ENCODE results near the gene SLCO2B1. TPM values are rescaled to one million over a fixed set of nuclear protein-coding genes. Genes with fewer than 3 reads are reported as not detected.

Gene SLCO2B1
- total and polyA plus RNA-seq, 2 experiments from 2014 or later, result not detected

DNA sequence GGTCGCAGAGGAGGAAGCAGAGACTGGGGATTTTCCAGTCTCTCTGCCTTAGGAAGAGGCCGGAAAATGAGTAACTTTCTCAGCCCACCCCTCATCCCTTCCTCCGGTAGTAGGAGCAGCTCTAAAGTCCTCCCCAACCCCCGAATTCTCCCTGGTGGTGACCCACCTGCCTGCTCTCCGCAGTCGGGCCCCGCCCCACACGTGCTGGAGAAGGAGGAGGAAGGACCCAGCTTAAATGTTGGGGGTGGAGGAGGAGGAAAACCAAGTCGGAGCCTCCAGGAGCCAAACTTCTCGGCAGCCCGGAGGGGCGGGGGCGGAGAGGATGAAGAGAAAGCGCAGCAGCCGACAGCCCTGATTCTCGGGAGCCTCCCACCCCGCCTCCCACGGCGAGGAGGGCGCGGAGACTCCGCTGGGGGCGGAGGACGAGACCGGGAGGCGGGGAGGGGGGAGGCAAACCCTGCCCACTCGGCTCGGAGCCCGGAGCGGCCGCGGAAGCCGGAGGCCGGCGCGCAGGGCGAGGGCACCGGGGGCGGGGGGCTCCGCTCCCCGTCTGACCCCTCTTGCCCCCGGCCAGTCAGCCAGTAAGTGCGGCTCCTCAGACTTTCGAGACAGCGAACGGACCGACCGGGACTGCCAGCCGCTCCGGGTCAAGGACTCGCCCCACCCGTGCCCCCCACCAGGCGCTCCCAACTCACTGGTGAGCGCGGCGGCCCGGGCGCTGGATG lies 89.6 kb downstream of the SLCO2B1 start, which contains the start of gene TPBGL:
Gene TPBGL (plus strand): TSS at position 464 of the 725 bp plus-strand sequence. CDS start 276 bp downstream, outside the sequence.
- Histone ChIP-seq H3K9me2 (ENCODE audit: insufficient read depth) (0 out of 2 replicates have a peak, but pooled peaks cover 2% of the 10 kb centered on the region), H3K79me2 (replicated peaks; ENCODE audit: insufficient read depth) (no peaks in the 10 kb centered on the region), H3K4me3 (peak within 1 kb of the TSS; percentile 63), H3K27ac (ENCODE audit: low read depth) (no peak within 1 kb of the TSS), H3K4me2 (peak within 1 kb of the TSS; percentile 88), H4K20me1 (replicated peaks; ENCODE audit: insufficient read depth) (no peaks in the 10 kb centered on the region), H3F3A (replicated peaks; ENCODE audit: low read depth) (no peaks in the 10 kb centered on the region), H2AFZ (peak within 1 kb of the TSS; percentile 97), H3K36me3 (ENCODE audit: insufficient read depth) (no peaks in the 10 kb centered on the region), H3K4me1 (ENCODE audit: insufficient read depth) (peaks cover 19% of the 10 kb centered on the region), H3K27me3 (ENCODE audit: insufficient read depth) (peaks cover 59% of the 10 kb centered on the region)
- no peaks in the 10 kb centered on the region for H3K36me3 Mint-ChIP-seq (ENCODE audit: low read depth)
- peak; percentile 65 for DNase-seq (ENCODE audit: low spot score)
- H3K9me3 Mint-ChIP-seq, result no peaks in the 10 kb centered on the region
- no peak within 1 kb of the TSS for H3K27ac Mint-ChIP-seq
- H3K4me3 Mint-ChIP-seq, result peak within 1 kb of the TSS; percentile 77
- peaks cover 46% of the 10 kb centered on the region for H3K27me3 Mint-ChIP-seq (ENCODE audit: insufficient read depth, low read depth, poor library complexity)
- ATAC-seq, result peak; percentile 33
- H3K4me1 Mint-ChIP-seq, result peaks cover 42% of the 10 kb centered on the region
- no peak for TF ChIP-seq ZNF331 (CRISPR knock-in tag; IDR thresholded peaks at IDR 0.05; ENCODE audit: low read depth)
- no peak for TF ChIP-seq NANOG (IDR thresholded peaks at IDR 0.05; ENCODE audit: borderline replicate concordance)
- TF ChIP-seq, protein P1, sequence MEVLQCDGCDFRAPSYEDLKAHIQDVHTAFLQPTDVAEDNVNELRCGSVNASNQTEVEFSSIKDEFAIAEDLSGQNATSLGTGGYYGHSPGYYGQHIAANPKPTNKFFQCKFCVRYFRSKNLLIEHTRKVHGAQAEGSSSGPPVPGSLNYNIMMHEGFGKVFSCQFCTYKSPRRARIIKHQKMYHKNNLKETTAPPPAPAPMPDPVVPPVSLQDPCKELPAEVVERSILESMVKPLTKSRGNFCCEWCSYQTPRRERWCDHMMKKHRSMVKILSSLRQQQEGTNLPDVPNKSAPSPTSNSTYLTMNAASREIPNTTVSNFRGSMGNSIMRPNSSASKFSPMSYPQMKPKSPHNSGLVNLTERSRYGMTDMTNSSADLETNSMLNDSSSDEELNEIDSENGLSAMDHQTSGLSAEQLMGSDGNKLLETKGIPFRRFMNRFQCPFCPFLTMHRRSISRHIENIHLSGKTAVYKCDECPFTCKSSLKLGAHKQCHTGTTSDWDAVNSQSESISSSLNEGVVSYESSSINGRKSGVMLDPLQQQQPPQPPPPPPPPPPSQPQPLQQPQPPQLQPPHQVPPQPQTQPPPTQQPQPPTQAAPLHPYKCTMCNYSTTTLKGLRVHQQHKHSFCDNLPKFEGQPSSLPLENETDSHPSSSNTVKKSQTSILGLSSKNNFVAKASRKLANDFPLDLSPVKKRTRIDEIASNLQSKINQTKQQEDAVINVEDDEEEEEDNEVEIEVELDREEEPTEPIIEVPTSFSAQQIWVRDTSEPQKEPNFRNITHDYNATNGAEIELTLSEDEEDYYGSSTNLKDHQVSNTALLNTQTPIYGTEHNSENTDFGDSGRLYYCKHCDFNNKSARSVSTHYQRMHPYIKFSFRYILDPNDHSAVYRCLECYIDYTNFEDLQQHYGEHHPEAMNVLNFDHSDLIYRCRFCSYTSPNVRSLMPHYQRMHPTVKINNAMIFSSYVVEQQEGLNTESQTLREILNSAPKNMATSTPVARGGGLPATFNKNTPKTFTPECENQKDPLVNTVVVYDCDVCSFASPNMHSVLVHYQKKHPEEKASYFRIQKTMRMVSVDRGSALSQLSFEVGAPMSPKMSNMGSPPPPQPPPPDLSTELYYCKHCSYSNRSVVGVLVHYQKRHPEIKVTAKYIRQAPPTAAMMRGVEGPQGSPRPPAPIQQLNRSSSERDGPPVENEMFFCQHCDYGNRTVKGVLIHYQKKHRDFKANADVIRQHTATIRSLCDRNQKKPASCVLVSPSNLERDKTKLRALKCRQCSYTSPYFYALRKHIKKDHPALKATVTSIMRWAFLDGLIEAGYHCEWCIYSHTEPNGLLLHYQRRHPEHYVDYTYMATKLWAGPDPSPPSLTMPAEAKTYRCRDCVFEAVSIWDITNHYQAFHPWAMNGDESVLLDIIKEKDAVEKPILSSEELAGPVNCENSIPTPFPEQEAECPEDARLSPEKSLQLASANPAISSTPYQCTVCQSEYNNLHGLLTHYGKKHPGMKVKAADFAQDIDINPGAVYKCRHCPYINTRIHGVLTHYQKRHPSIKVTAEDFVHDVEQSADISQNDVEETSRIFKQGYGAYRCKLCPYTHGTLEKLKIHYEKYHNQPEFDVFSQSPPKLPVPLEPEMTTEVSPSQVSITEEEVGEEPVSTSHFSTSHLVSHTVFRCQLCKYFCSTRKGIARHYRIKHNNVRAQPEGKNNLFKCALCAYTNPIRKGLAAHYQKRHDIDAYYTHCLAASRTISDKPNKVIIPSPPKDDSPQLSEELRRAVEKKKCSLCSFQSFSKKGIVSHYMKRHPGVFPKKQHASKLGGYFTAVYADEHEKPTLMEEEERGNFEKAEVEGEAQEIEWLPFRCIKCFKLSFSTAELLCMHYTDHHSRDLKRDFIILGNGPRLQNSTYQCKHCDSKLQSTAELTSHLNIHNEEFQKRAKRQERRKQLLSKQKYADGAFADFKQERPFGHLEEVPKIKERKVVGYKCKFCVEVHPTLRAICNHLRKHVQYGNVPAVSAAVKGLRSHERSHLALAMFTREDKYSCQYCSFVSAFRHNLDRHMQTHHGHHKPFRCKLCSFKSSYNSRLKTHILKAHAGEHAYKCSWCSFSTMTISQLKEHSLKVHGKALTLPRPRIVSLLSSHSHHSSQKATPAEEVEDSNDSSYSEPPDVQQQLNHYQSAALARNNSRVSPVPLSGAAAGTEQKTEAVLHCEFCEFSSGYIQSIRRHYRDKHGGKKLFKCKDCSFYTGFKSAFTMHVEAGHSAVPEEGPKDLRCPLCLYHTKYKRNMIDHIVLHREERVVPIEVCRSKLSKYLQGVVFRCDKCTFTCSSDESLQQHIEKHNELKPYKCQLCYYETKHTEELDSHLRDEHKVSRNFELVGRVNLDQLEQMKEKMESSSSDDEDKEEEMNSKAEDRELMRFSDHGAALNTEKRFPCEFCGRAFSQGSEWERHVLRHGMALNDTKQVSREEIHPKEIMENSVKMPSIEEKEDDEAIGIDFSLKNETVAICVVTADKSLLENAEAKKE (CRISPR knock-in tag; IDR thresholded peaks at IDR 0.05), result no peak
